HG02870 (cell line): ENCODE results near the gene BICD2.
"Not testable (repeated sequence)": the region's sequence is repeated elsewhere in the genome, so short reads cannot be mapped to it uniquely, and the experiment has no call there.

Experiments used
- ATAC-seq: cut with Tn5 transposase; IDR thresholded peaks from one replicate; pipeline ENCODE4 v1.9.1; 2021; ENCODE audit warnings: mild to moderate bottlenecking, moderate library complexity; ENCODE audit not compliant: unreplicated experiment

Gene BICD2

GRCh38 chr9:92771309-92771708 lies 6.7 kb upstream of the BICD2 start:
- no peak for ATAC-seq

- ATAC-seq: no peak
Observed at GRCh38 chr9:92770360-92770995, 5.8 kb upstream of the BICD2 start.

GRCh38 chr9:92769990-92770359 lies 5.3 kb upstream of the BICD2 start:
- ATAC-seq: no peak

- ATAC-seq: no peak
Observed at GRCh38 chr9:92769286-92769685, 4.7 kb upstream of the BICD2 start.

- not testable (repeated sequence) for ATAC-seq
Observed at GRCh38 chr9:92768816-92769215, 4.2 kb upstream of the BICD2 start.

GRCh38 chr9:92767066-92768054 lies 2.7 kb upstream of the BICD2 start:
- ATAC-seq: no peak

GRCh38 chr9:92764988-92765936 lies 629 bp upstream of the BICD2 start:
- ATAC-seq: peak; percentile 87

GRCh38 chr9:92763721-92764380 lies 782 bp downstream of the BICD2 start:
- no peak for ATAC-seq

GRCh38 chr9:92762781-92763708 lies 1.6 kb downstream of the BICD2 start:
- no peak for ATAC-seq

GRCh38 chr9:92762196-92762595 lies 2.4 kb downstream of the BICD2 start:
- no peak for ATAC-seq

GRCh38 chr9:92761686-92762085 lies 2.9 kb downstream of the BICD2 start:
- no peak for ATAC-seq

- no peak for ATAC-seq
Observed at GRCh38 chr9:92760494-92760893, 4.1 kb downstream of the BICD2 start.

- no peak for ATAC-seq
Observed at GRCh38 chr9:92760070-92760469, 4.6 kb downstream of the BICD2 start.

GRCh38 chr9:92759446-92759845 lies 5.2 kb downstream of the BICD2 start:
- ATAC-seq: no peak

GRCh38 chr9:92756792-92757191 lies 7.8 kb downstream of the BICD2 start:
- no peak for ATAC-seq

GRCh38 chr9:92754091-92754745 lies 10.4 kb downstream of the BICD2 start:
- ATAC-seq: no peak

- ATAC-seq: no peak
Observed at GRCh38 chr9:92752812-92753404, 11.7 kb downstream of the BICD2 start.

GRCh38 chr9:92749934-92750315 lies 14.7 kb downstream of the BICD2 start:
- ATAC-seq: no peak
